H1 (cell line): ENCODE results near the gene PMS1. TPM values are rescaled to one million over a fixed set of nuclear protein-coding genes. Genes with fewer than 3 reads are reported as not detected.

Source experiments
- CTCF ChIA-PET: fragments of 300-600 bp; sonication (Branson Sonifier 250); formaldehyde crosslinking; loops from one replicate; lab custom pipeline; 2021; ENCODE audit not compliant: partially characterized antibody; lab: Charles Lee
- POLR2A ChIA-PET: fragments of 300-600 bp; sonication (Branson Sonifier 250); formaldehyde crosslinking; loops from one replicate; lab custom pipeline; 2021; ENCODE audit warnings: inconsistent platforms; ENCODE audit not compliant: partially characterized antibody; lab: Charles Lee
- DNase-seq, 2 experiments: peaks; one replicate each; pipeline versions ENCODE4 v3.0.0 to v3.0.0-alpha.2; 2010 to 2022; ENCODE audit warnings: low spot score in 2 of 2, low read depth in 1 of 2, mixed read lengths in 1 of 2
- FAIRE-seq: peaks from 2 replicates; lab custom pipeline; 2011; peaks lifted over from hg19 to GRCh38; lab: Jason Lieb, UNC
- H2AFZ ChIP-seq: 2 replicates; pipeline ENCODE4 v1.8.1; 2012; ENCODE audit warnings: low read length, inconsistent platforms
- H2AK5ac ChIP-seq: 2 replicates; pipeline ENCODE4 v1.6.1; 2013; ENCODE audit warnings: low read depth, low read length
- H2BK120ac ChIP-seq: replicated peaks from 2 replicates; pipeline ENCODE3; 2013; ENCODE audit warnings: low read depth, low read length, inconsistent platforms
- H2BK12ac ChIP-seq: 2 replicates; pipeline ENCODE4 v1.6.1; 2013; ENCODE audit warnings: low read depth, low read length
- H2BK15ac ChIP-seq: 2 replicates; pipeline ENCODE4 v1.6.1; 2013; ENCODE audit warnings: low read length
- H2BK20ac ChIP-seq: 2 replicates; pipeline ENCODE4 v1.6.1; 2013; ENCODE audit warnings: low read length
- H2BK5ac ChIP-seq: 2 replicates; pipeline ENCODE4 v1.6.1; 2013; ENCODE audit warnings: low read depth, low read length
- H3K14ac ChIP-seq: 2 replicates; pipeline ENCODE4 v1.6.1; 2013; ENCODE audit warnings: inconsistent platforms; ENCODE audit not compliant: insufficient read length
- H3K18ac ChIP-seq: 2 replicates; pipeline ENCODE4 v1.6.1; 2013; ENCODE audit warnings: low read length; ENCODE audit errors: extremely low read depth
- H3K23ac ChIP-seq: 2 replicates; pipeline ENCODE4 v1.6.1; 2013; ENCODE audit warnings: inconsistent platforms; ENCODE audit not compliant: insufficient read length
- H3K23me2 ChIP-seq: 2 replicates; pipeline ENCODE4 v1.6.1; 2013; ENCODE audit warnings: low read depth, low read length
- H3K27ac ChIP-seq: 2 replicates; pipeline ENCODE4 v1.6.1; 2011; ENCODE audit warnings: low read depth, low read length, inconsistent platforms
- H3K27me3 ChIP-seq, 4 experiments: replicated peaks in 1 of 4; 1 replicate in 1 of 4; 2 replicates in 3 of 4; pipeline versions ENCODE4 v1.6.1 to v1.8.1; 2011 to 2013; ENCODE audit warnings: low read length in 3 of 4, mild to moderate bottlenecking in 3 of 4, inconsistent platforms in 2 of 4, mixed read lengths in 2 of 4, moderate library complexity in 1 of 4; ENCODE audit not compliant: control insufficient read depth in 3 of 4, insufficient read depth in 3 of 4; ENCODE audit errors: extremely low read depth in 1 of 4
- H3K36me3 ChIP-seq, 4 experiments: 2 replicates each; pipeline versions ENCODE4 v1.6.1 to v1.8.1; 2011 to 2013; ENCODE audit warnings: mild to moderate bottlenecking in 4 of 4, low read length in 3 of 4, moderate library complexity in 2 of 4, control low read depth in 1 of 4, inconsistent platforms in 1 of 4; ENCODE audit not compliant: insufficient read depth in 4 of 4, control insufficient read depth in 2 of 4
- H3K4ac ChIP-seq: replicated peaks from 2 replicates; pipeline ENCODE3; 2013; ENCODE audit warnings: low read length, low read depth, mixed read lengths, inconsistent platforms; ENCODE audit not compliant: insufficient read length
- H3K4me1 ChIP-seq, 4 experiments: replicated peaks in 1 of 4; 1 replicate in 1 of 4; 2 replicates in 3 of 4; pipeline versions ENCODE4 v1.6.1 to v1.8.1; 2011 to 2013; ENCODE audit warnings: low read length in 3 of 4, inconsistent platforms in 2 of 4, mixed read lengths in 1 of 4; ENCODE audit not compliant: insufficient read depth in 4 of 4, control insufficient read depth in 3 of 4
- H3K4me2 ChIP-seq, 2 experiments: 2 replicates each; pipeline versions ENCODE4 v1.6.1 to v1.8.1; 2011 to 2013; ENCODE audit warnings: low read depth in 2 of 2, low read length in 2 of 2, control low read depth in 1 of 2, inconsistent platforms in 1 of 2, mild to moderate bottlenecking in 1 of 2; ENCODE audit not compliant: insufficient read depth in 1 of 2
- H3K4me3 ChIP-seq, 4 experiments: fragments of 200-600, 300-600 bp in 1 of 4; sonication (generic), shearing (Covaris generic), sonication (Bioruptor Twin) in 1 of 4; 2 replicates each; pipeline versions ENCODE4 v1.5.1 to v1.8.1; 2011 to 2016; ENCODE audit warnings: low read length in 4 of 4, low read depth in 3 of 4, control low read depth in 2 of 4, inconsistent platforms in 2 of 4, mild to moderate bottlenecking in 2 of 4, mixed read lengths in 1 of 4, moderate library complexity in 1 of 4; ENCODE audit not compliant: insufficient read depth in 2 of 4; ENCODE audit errors: extremely low read depth in 1 of 4
- H3K56ac ChIP-seq: replicated peaks from 2 replicates; pipeline ENCODE3; 2013; ENCODE audit warnings: low read depth, mild to moderate bottlenecking, mixed read lengths, low read length, inconsistent platforms; ENCODE audit not compliant: insufficient read length
- H3K79me1 ChIP-seq: 2 replicates; pipeline ENCODE4 v1.6.1; 2013; ENCODE audit warnings: low read depth, low read length, control low read depth
- H3K79me2 ChIP-seq, 2 experiments: 2 replicates each; pipeline versions ENCODE4 v1.6.1 to v1.8.1; 2012 to 2013; ENCODE audit warnings: low read length in 2 of 2, mild to moderate bottlenecking in 2 of 2, inconsistent platforms in 1 of 2; ENCODE audit not compliant: insufficient read depth in 2 of 2, control insufficient read depth in 1 of 2
- H3K9ac ChIP-seq, 4 experiments: replicated peaks in 1 of 4; 1 replicate in 1 of 4; 2 replicates in 3 of 4; pipeline versions ENCODE4 v1.6.1 to v1.8.1; 2011 to 2013; ENCODE audit warnings: low read depth in 3 of 4, low read length in 3 of 4, control low read depth in 2 of 4, mild to moderate bottlenecking in 2 of 4, moderate library complexity in 2 of 4, inconsistent platforms in 1 of 4; ENCODE audit errors: extremely low read depth in 1 of 4
- H3K9me3 ChIP-seq, 2 experiments: 2 replicates each; pipeline versions ENCODE4 v1.6.1 to v1.8.1; 2012 to 2013; ENCODE audit warnings: mild to moderate bottlenecking in 2 of 2, moderate library complexity in 2 of 2, control low read depth in 1 of 2, inconsistent platforms in 1 of 2, low read depth in 1 of 2, low read length in 1 of 2, mixed read lengths in 1 of 2; ENCODE audit not compliant: insufficient read depth in 2 of 2
- H4K20me1 ChIP-seq, 2 experiments: replicated peaks in 1 of 2; 2 replicates each; pipeline versions ENCODE3 to v1.8.1; 2011 to 2013; ENCODE audit warnings: inconsistent platforms in 2 of 2, low read length in 2 of 2, mild to moderate bottlenecking in 1 of 2; ENCODE audit not compliant: insufficient read depth in 2 of 2, control insufficient read depth in 1 of 2
- H4K5ac ChIP-seq: 2 replicates; pipeline ENCODE4 v1.6.1; 2013; ENCODE audit warnings: low read length, low read depth, mixed read lengths, inconsistent platforms; ENCODE audit not compliant: insufficient read length
- H4K8ac ChIP-seq: 2 replicates; pipeline ENCODE4 v1.8.0; 2013; ENCODE audit warnings: mild to moderate bottlenecking, moderate library complexity, low read length, inconsistent platforms; ENCODE audit not compliant: insufficient read depth; ENCODE audit errors: extremely low read depth
- H4K91ac ChIP-seq: replicated peaks from 2 replicates; pipeline ENCODE3; 2013; ENCODE audit warnings: low read length, mixed read lengths, inconsistent platforms; ENCODE audit not compliant: insufficient read length
- BACH1 ChIP-seq: IDR thresholded peaks from 2 replicates; pipeline ENCODE4 v1.6.1; 2012; ENCODE audit warnings: low read length, improper control_type of control experiment
- FOSL1 ChIP-seq: IDR thresholded peaks from 2 replicates; pipeline ENCODE4 v1.6.1; 2011; ENCODE audit warnings: mild to moderate bottlenecking, low read depth, low read length, moderate library complexity; ENCODE audit not compliant: insufficient read depth
- MAX ChIP-seq: IDR thresholded peaks from 2 replicates; pipeline ENCODE4 v1.6.1; 2012; ENCODE audit warnings: inconsistent platforms
- SUZ12 ChIP-seq: fragments of 200-600 bp; sonication (generic); IDR thresholded peaks from 2 replicates; pipeline ENCODE4 v1.6.1; 2012; ENCODE audit warnings: mild to moderate bottlenecking, inconsistent platforms, low read length, moderate library complexity, mixed read lengths
- TAF7 ChIP-seq: optimal IDR thresholded peaks from 2 replicates; pipeline ENCODE3; 2011; ENCODE audit warnings: low read depth, mild to moderate bottlenecking, inconsistent platforms, low read length, moderate library complexity, borderline replicate concordance
- TBP ChIP-seq: IDR thresholded peaks from 2 replicates; pipeline ENCODE4 v1.6.1; 2011; ENCODE audit warnings: low read depth, low read length, improper control_type of control experiment
- ZNF274 ChIP-seq: IDR thresholded peaks from 2 replicates; pipeline ENCODE4 v1.7.0; 2012; ENCODE audit warnings: low read length, borderline replicate concordance; ENCODE audit errors: extremely low read depth
- WGBS, 2 experiments: shearing (Covaris generic) in 1 of 2; methylation state at CpG; one replicate each; pipeline versions ENCODE4 v1.1.6 to v1.1.7; 2013 to 2015; ENCODE audit warnings: low lambda C conversion rate in 2 of 2, mixed read lengths in 2 of 2, inconsistent platforms in 1 of 2, low coverage in 1 of 2, missing lambda C conversion rate in 1 of 2; ENCODE audit not compliant: insufficient replicate concordance in 2 of 2, insufficient coverage in 1 of 2, insufficient read length in 1 of 2; ENCODE audit errors: extremely low coverage in 1 of 2, missing lambda C conversion rate in 1 of 2; 5-methylcytosine and 5-hydroxymethylcytosine counted together
- long read RNA-seq, 2 experiments: library from RNA in 1 of 2; library from capped mRNA in 1 of 2; stranded (forward); transcript quantifications; one replicate each; pipeline ENCODE4 v2.0.0, GENCODE V29; 2021; ENCODE audit warnings: inconsistent platforms in 1 of 2
- polyA minus RNA-seq, 3 experiments: library from RNA; depleted of rRNA, polyadenylated mRNA; stranded (reverse); fragments of >200 nt; gene quantifications; 1 replicate in 2 of 3; 2 replicates in 1 of 3; pipeline ENCODE4 v1.2.3, GENCODE V29; 2011
- polyA plus RNA-seq, 7 experiments: library from polyadenylated mRNA; depleted of rRNA in 3 of 7; stranded (reverse) in 5 of 7; unstranded in 2 of 7; fragments of >200 nt in 5 of 7; fragments of 200-250 nt in 2 of 7; gene quantifications; 1 replicate in 5 of 7; 2 replicates in 1 of 7; 4 replicates in 1 of 7; pipeline versions ENCODE4 v1.2.1 to v1.2.3, GENCODE V29; 2011 to 2013; ENCODE audit warnings: missing spikeins in 2 of 7, mixed read lengths in 2 of 7
- total RNA-seq: library from RNA; stranded (reverse); fragmentation: NEBNext Ultra II Directional; extraction: Animal tissue kit (Norgen Biotek cat#: 25700); gene quantifications from 2 replicates; pipeline ENCODE4 v1.2.1, GENCODE V29; 2021

PMS1 gene
- total RNA-seq (59.3 and 59.7 TPM in 2 replicates), polyA plus RNA-seq (2011; rRNA removed) (10.1 and 13.1 TPM in 2 replicates), polyA minus RNA-seq (2011; rRNA and poly(A)+ RNA removed) (27.1 and 53.6 TPM in 2 replicates)
- 19.1 TPM for polyA plus RNA-seq (2011; cell fraction: cytosol; rRNA removed)
- polyA plus RNA-seq (2011; cell fraction: nucleus; rRNA removed) = 21.2 TPM
- polyA plus RNA-seq (2012, experiment 1 of 2) = 16.7 to 33.0 TPM (median 20.8 TPM) in 4 replicates
- polyA plus RNA-seq (2012, experiment 2 of 2) = 3.1 TPM
- 39.6 TPM for polyA plus RNA-seq (2013, experiment 1 of 2)
- polyA plus RNA-seq (2013, experiment 2 of 2) = 36.5 TPM
- 23.0 TPM for polyA minus RNA-seq (2011; cell fraction: cytosol; rRNA and poly(A)+ RNA removed)
- polyA minus RNA-seq (2011; cell fraction: nucleus; rRNA and poly(A)+ RNA removed) = 58.2 TPM
- long read RNA-seq, experiment 1, transcript PMS1-213 (13 exons, 3,225 nt) = major isoform, 7 of 35 reads
- long read RNA-seq, experiment 1, partial matches to known transcripts = 19 of 35 reads
- long read RNA-seq, experiment 1, other reads (novel, unspliced or antisense) = 8 of 35 reads
- long read RNA-seq, experiment 2, transcript PMS1-213 (13 exons, 3,225 nt) = major isoform, 21 of 52 reads
- long read RNA-seq, experiment 2, partial matches to known transcripts = 14 of 52 reads
- long read RNA-seq, experiment 2, other reads (novel, unspliced or antisense) = 11 of 52 reads

DNA sequence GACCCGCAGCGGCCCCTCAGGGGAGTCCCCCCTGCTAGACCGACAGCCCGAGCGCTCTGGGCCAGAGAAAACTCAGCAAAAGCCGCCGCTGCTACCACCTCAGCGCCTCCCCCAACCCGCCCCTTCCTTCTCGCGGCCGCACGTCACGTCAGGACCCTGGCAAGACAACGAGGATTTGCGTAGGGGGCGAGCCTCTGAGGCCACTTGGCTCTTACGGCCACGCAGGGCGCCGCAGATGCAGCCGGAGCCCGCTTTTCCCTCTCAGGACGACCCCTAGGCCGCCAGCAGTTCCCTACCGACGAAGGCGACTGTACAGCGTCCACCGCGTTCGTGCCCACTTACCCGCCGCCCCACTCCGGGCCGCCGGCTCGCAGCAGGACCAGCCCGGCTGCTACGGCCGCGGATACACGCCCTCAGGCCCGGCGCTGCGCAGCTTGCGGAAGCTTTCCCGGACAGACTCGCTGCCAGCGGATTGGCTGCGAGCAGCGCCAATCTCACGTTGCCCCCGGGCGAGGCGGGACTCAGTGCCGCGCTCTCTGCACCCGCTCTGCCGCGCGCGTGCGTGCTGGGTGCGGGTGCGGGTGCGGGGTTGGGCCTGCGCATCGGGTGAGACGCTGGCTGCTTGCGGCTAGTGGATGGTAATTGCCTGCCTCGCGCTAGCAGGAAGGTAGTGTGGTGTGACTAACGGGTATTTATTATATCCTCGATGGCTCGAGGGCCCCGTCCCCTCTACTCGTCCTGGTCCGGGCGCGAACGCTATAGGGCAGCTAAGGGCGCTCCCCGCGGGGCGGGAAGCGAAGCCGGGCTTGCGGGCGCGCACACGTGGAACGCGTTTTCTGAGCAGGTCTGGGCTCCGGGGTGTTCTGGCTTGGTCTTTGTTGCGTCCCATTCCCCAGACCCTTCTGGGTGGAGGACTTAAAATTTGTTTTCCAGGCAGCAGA lies at the start of gene PMS1, which contains the start of gene ORMDL1:
Gene PMS1 (plus strand): TSS at position 524 of the 941 bp plus-strand sequence. CDS start 7,360 bp downstream, outside the sequence.
Gene ORMDL1 (minus strand): TSS at position 413 of the 941 bp plus-strand sequence. CDS start 1,744 bp downstream, outside the sequence.
- H2BK15ac ChIP-seq = peak within 1 kb of the TSS; percentile 72; the same call in 1 of the 2 replicates
- FAIRE-seq = no peak
- TF ChIP-seq TAF7 (peak; percentile 37), MAX (peak; percentile 83), SUZ12 (no peak), BACH1 (peak; percentile 4; the same call in 1 of the 2 replicates), FOSL1 (peak; percentile 67; the same call in 1 of the 2 replicates), ZNF274 (no peak), TBP (peak; percentile 71)

More for the DNA sequence above, at the start of gene PMS1, which contains the start of gene ORMDL1:
- peaks cover 19 to 85% of the 10 kb centered on the region in 2 experiments for H3K79me2 ChIP-seq
- ChIA-PET CTCF (interaction anchor here (0.7 to 2.7 kb wide), 2 partner anchors 20 to 22 kb away, joined by 3 to 13 read pairs; partner anchors contain the start of gene OSGEPL1), POLR2A (interaction anchor here (0.5 to 2.4 kb wide), 14 partner anchors 10 to 195 kb away, joined by 3 to 17 read pairs (median 4); partner anchors contain the start of gene OSGEPL1)
- H3K79me1 ChIP-seq = peaks cover 2% of the 10 kb centered on the region; the same call in 1 of the 2 replicates
- H4K20me1 ChIP-seq = peaks cover 0 to 3% of the 10 kb centered on the region in 2 experiments
- peak within 1 kb of the TSS; percentile 85 to 99 (median 96) for H3K9ac ChIP-seq
- peak within 1 kb of the TSS; percentile 94 for H2BK5ac ChIP-seq
- H3K4me2 ChIP-seq = peak within 1 kb of the TSS; percentile 72 to 75
- H3K18ac ChIP-seq = peak within 1 kb of the TSS; percentile 98
- peaks cover 2 to 42% (median 10%) of the 10 kb centered on the region in 4 experiments; a peak in 7 of 8 replicates for H3K36me3 ChIP-seq
- no peak within 1 kb of the TSS for H3K23ac ChIP-seq
- H4K91ac ChIP-seq = peak within 1 kb of the TSS; percentile 95
- H3K14ac ChIP-seq = no peak within 1 kb of the TSS
- no peak within 1 kb of the TSS for H2AK5ac ChIP-seq
- peak within 1 kb of the TSS; percentile 83 for H2AFZ ChIP-seq
- H4K8ac ChIP-seq = peak within 1 kb of the TSS; percentile 98
- no peak within 1 kb of the TSS for H2BK120ac ChIP-seq
- peak within 1 kb of the TSS; percentile 98 for H4K5ac ChIP-seq
- peaks cover 0 to 3% (median 0%) of the 10 kb centered on the region in 4 experiments; a peak in 3 of 7 replicates for H3K4me1 ChIP-seq
- H2BK12ac ChIP-seq = peak within 1 kb of the TSS; percentile 60; the same call in 1 of the 2 replicates
- DNase-seq = peak; percentile 87 to 92
- 1% methylated on average over 79 of the region's 96 CpGs; no CpG with 5 or more reads in 1 of the 2 experiments for WGBS, 2 experiments
- no peak within 1 kb of the TSS for H2BK20ac ChIP-seq
- H3K27me3 ChIP-seq = no peaks in the 10 kb centered on the region
- H3K27ac ChIP-seq = peak within 1 kb of the TSS; percentile 95
- H3K9me3 ChIP-seq = no peaks in the 10 kb centered on the region
- H3K56ac ChIP-seq = peak within 1 kb of the TSS; percentile 49
- no peaks in the 10 kb centered on the region for H3K23me2 ChIP-seq
- H3K4ac ChIP-seq = no peak within 1 kb of the TSS
- H3K4me3 ChIP-seq = peak within 1 kb of the TSS; percentile 45 to 85 (median 68)
